ENCODE data around the gene INO80C. TPM values are rescaled to one million over a fixed set of nuclear protein-coding genes. Genes with fewer than 3 reads are reported as not detected.

INO80C gene
- total RNA-seq, 2 donors from 2014 or later: 20.9 to 21.3 TPM

Other genes with a start within 250 kb of the INO80C start
- gene ZSCAN30, start 207.7 kb downstream of the INO80C start, total RNA-seq: 10 to 100 TPM in 1 of 2 donors, 1 to 10 TPM in 1; 10.0 to 11.1 TPM
- gene ZNF24, start 153.5 kb downstream of the INO80C start, total RNA-seq: 10 to 100 TPM; 59.9 to 67.4 TPM
- gene ZNF396, start 120.6 kb downstream of the INO80C start, total RNA-seq: under 1 TPM; 0.26 to 0.30 TPM
- gene GALNT1, start 83.8 kb upstream of the INO80C start, total RNA-seq: 10 to 100 TPM; 23.7 to 28.3 TPM